ENCODE measurements around the gene DDIT4. TPM values are rescaled to one million over a fixed set of nuclear protein-coding genes. Genes with fewer than 3 reads are reported as not detected.

The DDIT4 gene
- total and polyA plus RNA-seq, 12 donors: 100 to 711 (median 255) TPM

DNA sequence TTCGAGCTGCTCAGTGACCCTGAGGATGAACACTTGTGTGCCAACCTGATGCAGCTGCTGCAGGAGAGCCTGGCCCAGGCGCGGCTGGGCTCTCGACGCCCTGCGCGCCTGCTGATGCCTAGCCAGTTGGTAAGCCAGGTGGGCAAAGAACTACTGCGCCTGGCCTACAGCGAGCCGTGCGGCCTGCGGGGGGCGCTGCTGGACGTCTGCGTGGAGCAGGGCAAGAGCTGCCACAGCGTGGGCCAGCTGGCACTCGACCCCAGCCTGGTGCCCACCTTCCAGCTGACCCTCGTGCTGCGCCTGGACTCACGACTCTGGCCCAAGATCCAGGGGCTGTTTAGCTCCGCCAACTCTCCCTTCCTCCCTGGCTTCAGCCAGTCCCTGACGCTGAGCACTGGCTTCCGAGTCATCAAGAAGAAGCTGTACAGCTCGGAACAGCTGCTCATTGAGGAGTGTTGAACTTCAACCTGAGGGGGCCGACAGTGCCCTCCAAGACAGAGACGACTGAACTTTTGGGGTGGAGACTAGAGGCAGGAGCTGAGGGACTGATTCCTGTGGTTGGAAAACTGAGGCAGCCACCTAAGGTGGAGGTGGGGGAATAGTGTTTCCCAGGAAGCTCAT is 1.1 kb downstream of the DDIT4 start:
- TF ChIP-seq, protein P1, sequence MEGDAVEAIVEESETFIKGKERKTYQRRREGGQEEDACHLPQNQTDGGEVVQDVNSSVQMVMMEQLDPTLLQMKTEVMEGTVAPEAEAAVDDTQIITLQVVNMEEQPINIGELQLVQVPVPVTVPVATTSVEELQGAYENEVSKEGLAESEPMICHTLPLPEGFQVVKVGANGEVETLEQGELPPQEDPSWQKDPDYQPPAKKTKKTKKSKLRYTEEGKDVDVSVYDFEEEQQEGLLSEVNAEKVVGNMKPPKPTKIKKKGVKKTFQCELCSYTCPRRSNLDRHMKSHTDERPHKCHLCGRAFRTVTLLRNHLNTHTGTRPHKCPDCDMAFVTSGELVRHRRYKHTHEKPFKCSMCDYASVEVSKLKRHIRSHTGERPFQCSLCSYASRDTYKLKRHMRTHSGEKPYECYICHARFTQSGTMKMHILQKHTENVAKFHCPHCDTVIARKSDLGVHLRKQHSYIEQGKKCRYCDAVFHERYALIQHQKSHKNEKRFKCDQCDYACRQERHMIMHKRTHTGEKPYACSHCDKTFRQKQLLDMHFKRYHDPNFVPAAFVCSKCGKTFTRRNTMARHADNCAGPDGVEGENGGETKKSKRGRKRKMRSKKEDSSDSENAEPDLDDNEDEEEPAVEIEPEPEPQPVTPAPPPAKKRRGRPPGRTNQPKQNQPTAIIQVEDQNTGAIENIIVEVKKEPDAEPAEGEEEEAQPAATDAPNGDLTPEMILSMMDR (IDR thresholded peaks at IDR 0.05): peak; percentile 31 to 83 (median 70)
- TF ChIP-seq POLR2A (IDR thresholded peaks at IDR 0.05): peak in 1 of 2 donors; percentile 54
- H3K36me3 ChIP-seq (replicated peaks in 1 of 2): peaks cover 0 to 23% of the 10 kb centered on the region in 2 donors
- peaks cover 12 to 21% of the 10 kb centered on the region in 2 donors for H3K4me1 ChIP-seq (replicated peaks in 1 of 2)
- peak overlapping the region; percentile 93 to 99 (median 97) for H3K27ac ChIP-seq
- peak; percentile 77 to 91 (median 81) for DNase-seq
- peak overlapping the region; percentile 81 to 100 (median 98) for H3K4me3 ChIP-seq
- intact Hi-C loops (cut with DNase I): loop anchor here (2.0 to 10.0 kb wide), 3 partner anchors 22 to 52 kb away; no protein-coding TSS in a partner anchor
- WGBS, 4 donors: 1 to 11% (median 4%) methylated on average over 5 to 26 of the region's 26 CpGs
- H3K9me3 ChIP-seq (replicated peaks in 1 of 3): no peaks in the 10 kb centered on the region
- H3K27me3 ChIP-seq: no peaks in the 10 kb centered on the region

DNA sequence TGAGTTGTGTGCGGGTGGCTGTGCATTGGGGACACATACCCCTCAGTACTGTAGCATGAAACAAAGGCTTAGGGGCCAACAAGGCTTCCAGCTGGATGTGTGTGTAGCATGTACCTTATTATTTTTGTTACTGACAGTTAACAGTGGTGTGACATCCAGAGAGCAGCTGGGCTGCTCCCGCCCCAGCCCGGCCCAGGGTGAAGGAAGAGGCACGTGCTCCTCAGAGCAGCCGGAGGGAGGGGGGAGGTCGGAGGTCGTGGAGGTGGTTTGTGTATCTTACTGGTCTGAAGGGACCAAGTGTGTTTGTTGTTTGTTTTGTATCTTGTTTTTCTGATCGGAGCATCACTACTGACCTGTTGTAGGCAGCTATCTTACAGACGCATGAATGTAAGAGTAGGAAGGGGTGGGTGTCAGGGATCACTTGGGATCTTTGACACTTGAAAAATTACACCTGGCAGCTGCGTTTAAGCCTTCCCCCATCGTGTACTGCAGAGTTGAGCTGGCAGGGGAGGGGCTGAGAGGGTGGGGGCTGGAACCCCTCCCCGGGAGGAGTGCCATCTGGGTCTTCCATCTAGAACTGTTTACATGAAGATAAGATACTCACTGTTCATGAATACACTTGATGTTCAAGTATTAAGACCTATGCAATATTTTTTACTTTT is 1.8 kb downstream of the DDIT4 start:
- Histone ChIP-seq H3K36me3 (replicated peaks in 1 of 2) (peaks cover 0 to 23% of the 10 kb centered on the region in 2 donors), H3K4me3 (peak overlapping the region; percentile 81 to 100 (median 98)), H3K9me3 (replicated peaks in 1 of 3) (no peaks in the 10 kb centered on the region), H3K27ac (peak overlapping the region; percentile 93 to 99 (median 97)), H3K27me3 (no peaks in the 10 kb centered on the region), H3K4me1 (replicated peaks in 1 of 2) (peaks cover 12 to 21% of the 10 kb centered on the region in 2 donors)
- 5 to 11% (median 10%) methylated on average over 12 of the region's 12 CpGs for WGBS, 4 donors
- peak in 6 of 7 donors; percentile 53 to 64 (median 56) for DNase-seq
- TF ChIP-seq, protein P1 (IDR thresholded peaks at IDR 0.05): no peak
- TF ChIP-seq POLR2A (IDR thresholded peaks at IDR 0.05): peak in 1 of 2 donors; percentile 36
- intact Hi-C loops (cut with DNase I): loop anchor here (2.0 to 10.0 kb wide), 3 partner anchors 21 to 52 kb away; no protein-coding TSS in a partner anchor

DNA sequence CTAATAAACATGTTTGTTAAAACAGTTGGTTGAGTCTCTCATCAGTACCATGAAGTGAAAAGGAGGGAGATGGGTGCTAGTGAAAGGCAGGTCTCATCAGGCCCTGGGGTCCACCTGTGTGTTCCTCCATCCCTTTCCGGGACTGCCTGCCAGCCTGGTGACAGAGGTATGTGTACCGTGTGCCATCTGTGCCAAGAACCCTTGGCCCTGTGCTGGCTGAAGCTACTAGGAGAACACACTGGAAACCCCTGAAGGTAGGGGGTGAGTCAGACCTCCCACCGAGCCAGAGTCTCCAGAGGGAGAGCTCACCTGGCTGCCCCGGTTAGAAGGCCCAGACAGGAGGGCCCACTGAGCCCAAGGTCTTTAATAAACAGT is 2.3 kb downstream of the DDIT4 start:
- Histone ChIP-seq H3K4me3 (peak overlapping the region in 3 of 4 donors; percentile 81 to 99 (median 96)), H3K36me3 (replicated peaks in 1 of 2) (peaks cover 0 to 23% of the 10 kb centered on the region in 2 donors), H3K27ac (peak overlapping the region; percentile 93 to 99 (median 97)), H3K9me3 (replicated peaks in 1 of 3) (no peaks in the 10 kb centered on the region), H3K4me1 (replicated peaks in 1 of 2) (peaks cover 12 to 21% of the 10 kb centered on the region in 2 donors), H3K27me3 (no peaks in the 10 kb centered on the region)
- peak; percentile 55 to 79 (median 70) for DNase-seq
- intact Hi-C loops (cut with DNase I): loop anchor here (5.0 to 10.0 kb wide), 2 partner anchors 49 to 51 kb away; no protein-coding TSS in a partner anchor
- TF ChIP-seq POLR2A (IDR thresholded peaks at IDR 0.05): peak; percentile 32 to 69
- TF ChIP-seq, protein P1 (IDR thresholded peaks at IDR 0.05): peak in 1 of 6 experiments; percentile 2
- 10 to 38% (median 18%) methylated on average over 4 of the region's 4 CpGs for WGBS, 4 donors

All from adrenal gland (tissue), 12 donors.